ENCODE measurements around the gene SLC35C1.

DNA sequence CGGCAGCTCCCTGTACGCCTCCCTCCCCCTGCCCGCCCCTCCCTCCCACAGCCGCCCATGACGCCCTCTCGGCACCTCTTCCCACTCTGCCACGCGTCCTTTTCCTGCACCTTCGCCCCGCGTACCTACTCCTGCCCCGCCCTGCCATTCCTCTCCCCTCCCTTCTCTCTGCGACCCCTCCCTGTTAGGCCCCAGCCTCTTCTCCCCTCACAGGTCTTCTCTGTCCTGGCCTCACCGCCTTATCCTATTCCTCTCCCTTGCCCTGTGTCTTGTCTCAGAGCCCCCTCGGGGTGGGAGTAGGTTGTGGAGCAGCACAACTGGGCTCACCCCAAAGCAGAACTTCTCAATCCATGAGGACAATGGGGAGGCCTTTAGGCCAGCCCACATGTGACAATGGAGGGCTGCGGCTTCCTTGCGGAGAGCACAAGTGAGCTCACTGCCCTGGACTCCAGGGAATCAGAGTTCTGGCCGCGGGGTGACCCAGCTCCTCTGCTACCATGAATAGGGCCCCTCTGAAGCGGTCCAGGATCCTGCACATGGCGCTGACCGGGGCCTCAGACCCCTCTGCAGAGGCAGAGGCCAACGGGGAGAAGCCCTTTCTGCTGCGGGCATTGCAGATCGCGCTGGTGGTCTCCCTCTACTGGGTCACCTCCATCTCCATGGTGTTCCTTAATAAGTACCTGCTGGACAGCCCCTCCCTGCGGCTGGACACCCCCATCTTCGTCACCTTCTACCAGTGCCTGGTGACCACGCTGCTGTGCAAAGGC is 539 bp downstream of the SLC35C1 start:
- TF ChIP-seq ZNF143 (CRISPR knock-in tag; IDR thresholded peaks at IDR 0.05) (no peak), POLR2AphosphoS5 (IDR thresholded peaks at IDR 0.05; ENCODE audit: control insufficient read depth, insufficient read depth, low read depth, low read length) (no peak), MAFF (IDR thresholded peaks at IDR 0.05; ENCODE audit: low read length) (no peak), MTA2 (IDR thresholded peaks at IDR 0.05; ENCODE audit: low read depth) (no peak), RFX5 (IDR thresholded peaks at IDR 0.05; ENCODE audit: low read depth, low read length) (no peak), HSF4 (CRISPR knock-in tag; IDR thresholded peaks at IDR 0.05; ENCODE audit: borderline replicate concordance) (no peak), ZZZ3 (IDR thresholded peaks at IDR 0.05) (no peak), SMARCA4 (IDR thresholded peaks at IDR 0.05) (no peak), SIX5 (IDR thresholded peaks at IDR 0.05; ENCODE audit: borderline replicate concordance in 1 of 2, insufficient read depth in 1 of 2, low read depth in 1 of 2, low read length in 2 of 2) (no peak)

Data from K562 (cell line).